Glutamatergic neuron (in vitro differentiated cells): Measurements from ENCODE around the gene KLF16. TPM values are rescaled to one million over a fixed set of nuclear protein-coding genes. Genes with fewer than 3 reads are reported as not detected.
"Not testable (repeated sequence)": the region's sequence is repeated elsewhere in the genome, so short reads cannot be mapped to it uniquely, and the experiment has no call there.

Experiments used
- DNase-seq: peaks from one replicate; pipeline ENCODE4 v3.0.0; 2022
- H3K27ac Mint-ChIP-seq: one replicate; pipeline ENCODE4 v1.8.0; 2020; ENCODE audit warnings: mild to moderate bottlenecking, mixed read lengths, inconsistent platforms; ENCODE audit not compliant: unreplicated experiment
- H3K27me3 Mint-ChIP-seq: one replicate; pipeline ENCODE4 v1.8.0; 2020; ENCODE audit warnings: mild to moderate bottlenecking, moderate library complexity, mixed read lengths, inconsistent platforms; ENCODE audit not compliant: unreplicated experiment
- H3K36me3 Mint-ChIP-seq: one replicate; pipeline ENCODE4 v1.8.0; 2020; ENCODE audit warnings: mild to moderate bottlenecking, mixed read lengths, inconsistent platforms; ENCODE audit not compliant: unreplicated experiment
- H3K4me1 Mint-ChIP-seq: one replicate; pipeline ENCODE4 v1.8.0; 2020; ENCODE audit warnings: mild to moderate bottlenecking, low read depth, mixed read lengths, inconsistent platforms; ENCODE audit not compliant: unreplicated experiment
- H3K4me3 Mint-ChIP-seq: one replicate; pipeline ENCODE4 v1.8.0; 2020; ENCODE audit warnings: mild to moderate bottlenecking, mixed read lengths, inconsistent platforms; ENCODE audit not compliant: unreplicated experiment
- H3K9me3 Mint-ChIP-seq: one replicate; pipeline ENCODE4 v1.8.0; 2020; ENCODE audit warnings: mild to moderate bottlenecking, moderate library complexity, mixed read lengths, inconsistent platforms; ENCODE audit not compliant: unreplicated experiment
- total RNA-seq: library from RNA; stranded (reverse); fragmentation: NEBNext Ultra II Directional; extraction: Animal tissue kit (Norgen Biotek cat#: 25700); gene quantifications from one replicate; pipeline ENCODE4 v1.2.1, GENCODE V29; 2021; ENCODE audit not compliant: unreplicated experiment
- TF ChIP-seq, protein P1 (sequence below): fragments of 200-600 bp; sonication (generic); IDR thresholded peaks from one replicate; pipeline ENCODE4 v1.5.0; 2021; ENCODE audit not compliant: partially characterized antibody, unreplicated experiment

Gene KLF16
- total RNA-seq, 1 donor from 2014 or later: 30.6 TPM

DNA sequence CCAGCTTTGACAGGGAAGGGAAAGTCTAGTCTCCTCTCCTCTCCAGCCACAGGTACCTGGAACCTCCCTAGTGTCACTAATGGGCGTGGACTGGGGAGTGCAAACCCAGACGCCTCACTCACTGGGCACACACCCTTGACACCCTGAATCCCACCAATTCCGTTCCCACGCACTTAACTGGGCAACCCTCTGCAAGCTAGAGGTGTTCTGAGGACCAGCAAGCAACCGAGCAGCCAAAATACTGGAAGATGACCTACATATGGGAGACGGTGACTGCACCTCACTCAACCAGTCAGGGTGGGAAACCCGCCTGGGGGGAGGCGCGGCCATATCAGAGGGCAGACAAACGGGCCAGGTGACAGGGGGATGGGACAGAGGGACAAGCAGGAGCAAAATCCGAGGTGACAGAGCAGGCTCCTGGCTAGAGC is 20.9 kb upstream of the KLF16 start:
- no peak for DNase-seq
- H3K9me3 Mint-ChIP-seq: peaks cover 4% of the 10 kb centered on the region
- H3K4me3 Mint-ChIP-seq: peak overlapping the region; percentile 99
- no peaks in the 10 kb centered on the region for H3K36me3 Mint-ChIP-seq
- H3K4me1 Mint-ChIP-seq: peaks cover 26% of the 10 kb centered on the region
- peak overlapping the region; percentile 85 for H3K27ac Mint-ChIP-seq
- TF ChIP-seq, protein P1, sequence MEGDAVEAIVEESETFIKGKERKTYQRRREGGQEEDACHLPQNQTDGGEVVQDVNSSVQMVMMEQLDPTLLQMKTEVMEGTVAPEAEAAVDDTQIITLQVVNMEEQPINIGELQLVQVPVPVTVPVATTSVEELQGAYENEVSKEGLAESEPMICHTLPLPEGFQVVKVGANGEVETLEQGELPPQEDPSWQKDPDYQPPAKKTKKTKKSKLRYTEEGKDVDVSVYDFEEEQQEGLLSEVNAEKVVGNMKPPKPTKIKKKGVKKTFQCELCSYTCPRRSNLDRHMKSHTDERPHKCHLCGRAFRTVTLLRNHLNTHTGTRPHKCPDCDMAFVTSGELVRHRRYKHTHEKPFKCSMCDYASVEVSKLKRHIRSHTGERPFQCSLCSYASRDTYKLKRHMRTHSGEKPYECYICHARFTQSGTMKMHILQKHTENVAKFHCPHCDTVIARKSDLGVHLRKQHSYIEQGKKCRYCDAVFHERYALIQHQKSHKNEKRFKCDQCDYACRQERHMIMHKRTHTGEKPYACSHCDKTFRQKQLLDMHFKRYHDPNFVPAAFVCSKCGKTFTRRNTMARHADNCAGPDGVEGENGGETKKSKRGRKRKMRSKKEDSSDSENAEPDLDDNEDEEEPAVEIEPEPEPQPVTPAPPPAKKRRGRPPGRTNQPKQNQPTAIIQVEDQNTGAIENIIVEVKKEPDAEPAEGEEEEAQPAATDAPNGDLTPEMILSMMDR: no peak
- peaks cover 4% of the 10 kb centered on the region for H3K27me3 Mint-ChIP-seq

DNA sequence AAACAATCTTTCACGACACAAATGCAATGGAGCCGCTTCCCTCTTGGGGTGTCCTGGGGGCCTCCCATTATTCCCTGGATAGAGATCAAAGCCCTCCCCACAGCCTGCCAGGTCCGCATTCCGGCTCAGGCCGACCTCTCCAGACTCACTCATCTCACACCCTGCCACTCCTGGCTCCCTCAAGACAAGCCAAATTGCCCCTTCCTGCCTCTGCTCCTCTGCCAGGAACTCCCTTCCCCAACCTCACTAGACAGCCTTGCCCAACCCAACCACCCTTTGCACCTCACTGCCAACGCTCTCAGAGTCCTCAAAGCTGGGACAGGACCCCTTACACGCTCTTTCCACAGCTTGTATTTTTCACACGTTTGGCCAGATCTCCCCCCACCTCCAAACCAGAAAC is 20.4 kb upstream of the KLF16 start:
- H3K36me3 Mint-ChIP-seq: no peaks in the 10 kb centered on the region
- H3K27ac Mint-ChIP-seq: peak overlapping the region; percentile 85
- H3K4me3 Mint-ChIP-seq: peak overlapping the region; percentile 99
- H3K9me3 Mint-ChIP-seq: peaks cover 4% of the 10 kb centered on the region
- TF ChIP-seq, protein P1: no peak
- peaks cover 26% of the 10 kb centered on the region for H3K4me1 Mint-ChIP-seq
- H3K27me3 Mint-ChIP-seq: peaks cover 4% of the 10 kb centered on the region
- DNase-seq: no peak

DNA sequence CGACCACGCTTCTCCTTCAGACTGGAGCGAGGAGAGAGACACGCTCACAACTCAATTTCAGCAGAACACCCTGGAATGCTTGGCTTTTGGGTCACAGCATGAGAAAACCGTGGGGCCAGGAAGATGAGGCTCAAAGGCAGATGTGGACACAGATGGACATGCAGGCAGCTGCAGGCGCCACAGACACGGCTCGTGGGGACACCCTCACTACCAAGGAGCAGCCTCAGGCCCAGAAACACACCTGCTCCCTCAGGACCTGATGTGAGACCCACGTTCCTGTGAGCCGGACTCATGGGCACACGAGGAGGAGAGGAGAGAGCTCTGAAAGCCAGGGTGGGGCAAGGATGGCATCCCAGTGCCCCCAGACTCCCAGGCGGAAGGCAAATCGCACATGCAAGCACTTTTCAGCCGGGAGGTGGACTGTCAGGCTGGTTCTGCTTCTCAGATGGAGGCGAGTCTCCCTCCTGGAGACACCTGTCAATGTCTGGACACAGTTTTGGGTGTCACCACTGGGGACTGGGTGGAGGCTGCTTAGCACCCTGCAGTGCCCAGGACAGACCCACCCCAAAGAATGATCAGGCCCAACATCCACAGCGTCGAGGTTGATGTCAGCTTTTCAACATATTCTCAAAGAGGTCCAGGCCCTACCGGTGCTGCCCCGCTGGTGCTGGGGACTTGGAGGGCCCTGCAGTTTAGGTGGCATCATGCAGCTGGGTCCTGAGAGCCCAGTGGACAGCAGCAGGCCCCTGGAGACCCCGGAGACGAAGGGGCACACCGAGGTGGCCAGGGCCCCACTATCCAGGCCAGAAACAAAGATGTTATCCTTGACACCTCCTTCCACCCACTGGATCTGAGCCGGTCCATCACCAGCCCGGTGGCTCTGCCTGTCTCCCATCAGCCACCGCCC is 19.7 kb upstream of the KLF16 start:
- Mint-ChIP-seq H3K4me3 (peak overlapping the region; percentile 99), H3K27ac (peak overlapping the region; percentile 94), H3K9me3 (peaks cover 4% of the 10 kb centered on the region), H3K4me1 (peaks cover 28% of the 10 kb centered on the region), H3K27me3 (peaks cover 4% of the 10 kb centered on the region), H3K36me3 (no peaks in the 10 kb centered on the region)
- DNase-seq: no peak
- TF ChIP-seq, protein P1: no peak

DNA sequence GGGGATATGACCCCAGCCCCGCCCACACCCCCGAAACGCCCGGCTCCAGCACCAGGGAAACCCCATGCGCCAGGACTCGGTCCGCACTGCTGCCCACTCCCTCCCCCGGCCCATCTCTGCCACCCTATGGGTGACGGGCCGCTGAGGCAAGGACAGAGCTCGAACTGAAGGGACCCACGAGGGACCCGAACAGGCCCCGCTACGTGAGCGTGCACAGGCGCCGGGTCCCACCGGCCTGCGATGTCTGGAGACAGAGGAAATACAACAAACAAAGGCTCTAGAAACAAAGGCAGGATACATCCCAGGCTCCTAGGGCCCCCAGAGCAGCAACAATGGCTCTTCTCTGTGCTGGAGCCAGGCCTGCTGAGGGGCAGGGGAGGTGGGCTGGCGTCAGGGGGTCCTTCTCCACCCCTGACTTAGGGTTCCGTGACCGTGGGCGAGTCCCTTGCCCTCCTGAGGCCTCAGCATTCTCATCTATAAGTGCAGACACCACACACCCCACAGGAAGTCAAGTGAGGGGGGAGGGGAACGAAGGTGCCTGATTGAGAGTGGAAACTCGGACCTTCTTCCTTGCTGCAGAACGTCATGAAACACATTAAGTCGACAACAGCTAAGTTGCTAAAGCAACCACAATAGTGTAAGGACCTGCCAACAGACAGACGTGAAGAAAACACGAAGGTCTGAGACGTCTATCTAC is 18.9 kb upstream of the KLF16 start:
- Mint-ChIP-seq H3K27me3 (peaks cover 4% of the 10 kb centered on the region), H3K27ac (peak overlapping the region; percentile 94), H3K36me3 (no peaks in the 10 kb centered on the region), H3K4me3 (peak overlapping the region; percentile 99), H3K4me1 (peaks cover 25% of the 10 kb centered on the region), H3K9me3 (peaks cover 4% of the 10 kb centered on the region)
- DNase-seq: no peak
- TF ChIP-seq, protein P1: no peak

DNA sequence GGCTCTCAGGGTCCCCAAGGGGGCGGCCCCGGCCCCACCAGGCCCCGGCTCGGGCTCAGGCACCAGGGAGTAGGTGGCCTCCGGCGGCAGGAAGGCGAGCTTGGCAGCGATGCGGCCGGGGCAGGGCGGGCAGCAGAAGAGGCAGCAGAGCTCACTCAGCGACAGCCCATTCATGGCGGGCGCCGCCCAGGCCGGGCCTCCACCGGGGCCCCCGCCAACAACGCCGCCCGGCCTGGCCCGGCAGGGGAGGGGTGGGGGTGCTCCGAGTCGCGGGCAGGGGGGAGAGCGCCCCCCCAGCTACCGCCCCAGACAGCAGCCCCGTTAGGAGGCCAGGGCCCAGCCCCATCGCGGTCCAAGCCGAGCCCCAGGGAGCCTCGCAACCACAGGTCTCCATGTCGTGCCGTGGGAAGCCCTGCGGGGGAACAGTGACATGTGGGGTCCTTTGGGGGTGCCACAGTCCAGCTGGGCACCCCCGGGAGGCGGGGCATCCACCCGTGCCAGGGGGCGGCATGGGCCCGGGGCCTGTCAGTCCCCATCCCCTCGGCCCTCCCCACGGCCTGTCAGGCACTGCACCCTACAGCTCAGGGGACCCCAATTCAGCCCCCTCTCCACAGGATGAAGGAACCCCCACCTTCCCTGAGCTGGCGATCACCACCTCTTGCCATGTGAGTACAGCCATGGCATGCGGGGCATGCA is 18.2 kb upstream of the KLF16 start:
- not testable (repeated sequence) for H3K9me3 Mint-ChIP-seq, DNase-seq, H3K4me3 Mint-ChIP-seq, H3K36me3 Mint-ChIP-seq, H3K27me3 Mint-ChIP-seq, H3K27ac Mint-ChIP-seq
- H3K4me1 Mint-ChIP-seq: peaks cover 25% of the 10 kb centered on the region
